ENCODE measurements around the gene CHKA.

The CHKA gene

GRCh38 chr11:68146010-68146540, 24.9 kb upstream of the CHKA start:
- no peak overlapping the region for H2AFZ ChIP-seq (ENCODE audit: low read depth, low read length)
- H3K4me2 ChIP-seq (ENCODE audit: insufficient read depth, low read length) = no peak overlapping the region
- no peaks in the 10 kb centered on the region for H3K27me3 ChIP-seq (ENCODE audit: insufficient read depth, low read length, poor library complexity)
- peaks cover 21% of the 10 kb centered on the region for H3K4me1 ChIP-seq (ENCODE audit: insufficient read depth, low read length)
- H3K36me3 ChIP-seq (ENCODE audit: insufficient read depth, low read length) = no peaks in the 10 kb centered on the region
- H4K20me1 ChIP-seq (ENCODE audit: insufficient read depth, low read length) = peaks cover 15% of the 10 kb centered on the region
- TF ChIP-seq CTCF (IDR thresholded peaks at IDR 0.05; ENCODE audit: borderline replicate concordance, extremely low read depth, low read length, poor library complexity, severe bottlenecking) (no peak), EZH2 (IDR thresholded peaks at IDR 0.05; ENCODE audit: borderline replicate concordance, low read depth, low read length, severe bottlenecking) (no peak)
- H3K4me3 ChIP-seq (ENCODE audit: low read depth in 1 of 2, low read length in 2 of 2) = no peak overlapping the region
- no peaks in the 10 kb centered on the region for H3K9me3 ChIP-seq (ENCODE audit: insufficient read depth, low read length, severe bottlenecking)
- ATAC-seq (ENCODE audit: insufficient read depth, low read depth) (no peak), DNase-seq (no peak)
- no peak overlapping the region for H3K27ac ChIP-seq (ENCODE audit: low read length)
- no peak overlapping the region for H3K9ac ChIP-seq (ENCODE audit: low read depth, low read length)
- no peaks in the 10 kb centered on the region for H3K79me2 ChIP-seq (ENCODE audit: insufficient read depth, low read length)

GRCh38 chr11:68145120-68145866, 24.1 kb upstream of the CHKA start:
- Histone ChIP-seq H3K27ac (ENCODE audit: low read length) (no peak overlapping the region), H3K4me2 (ENCODE audit: insufficient read depth, low read length) (no peak overlapping the region), H3K9me3 (ENCODE audit: insufficient read depth, low read length, severe bottlenecking) (no peaks in the 10 kb centered on the region), H3K36me3 (ENCODE audit: insufficient read depth, low read length) (no peaks in the 10 kb centered on the region), H3K79me2 (ENCODE audit: insufficient read depth, low read length) (no peaks in the 10 kb centered on the region), H4K20me1 (ENCODE audit: insufficient read depth, low read length) (peaks cover 21% of the 10 kb centered on the region), H3K27me3 (ENCODE audit: insufficient read depth, low read length, poor library complexity) (no peaks in the 10 kb centered on the region), H3K4me1 (ENCODE audit: insufficient read depth, low read length) (peaks cover 26% of the 10 kb centered on the region), H3K9ac (ENCODE audit: low read depth, low read length) (no peak overlapping the region), H2AFZ (ENCODE audit: low read depth, low read length) (no peak overlapping the region), H3K4me3 (ENCODE audit: low read depth in 1 of 2, low read length in 2 of 2) (no peak overlapping the region)
- DNase-seq = no peak
- no peak for ATAC-seq (ENCODE audit: insufficient read depth, low read depth)
- TF ChIP-seq CTCF (IDR thresholded peaks at IDR 0.05; ENCODE audit: borderline replicate concordance, extremely low read depth, low read length, poor library complexity, severe bottlenecking) (no peak), EZH2 (IDR thresholded peaks at IDR 0.05; ENCODE audit: borderline replicate concordance, low read depth, low read length, severe bottlenecking) (no peak)

- Histone ChIP-seq H3K27me3 (ENCODE audit: insufficient read depth, low read length, poor library complexity) (no peaks in the 10 kb centered on the region), H3K27ac (ENCODE audit: low read length) (no peak overlapping the region), H3K4me2 (ENCODE audit: insufficient read depth, low read length) (no peak overlapping the region), H2AFZ (ENCODE audit: low read depth, low read length) (no peak overlapping the region), H3K79me2 (ENCODE audit: insufficient read depth, low read length) (no peaks in the 10 kb centered on the region), H3K9me3 (ENCODE audit: insufficient read depth, low read length, severe bottlenecking) (no peaks in the 10 kb centered on the region), H3K9ac (ENCODE audit: low read depth, low read length) (no peak overlapping the region), H3K4me3 (ENCODE audit: low read depth in 1 of 2, low read length in 2 of 2) (no peak overlapping the region), H3K36me3 (ENCODE audit: insufficient read depth, low read length) (no peaks in the 10 kb centered on the region), H4K20me1 (ENCODE audit: insufficient read depth, low read length) (peaks cover 21% of the 10 kb centered on the region), H3K4me1 (ENCODE audit: insufficient read depth, low read length) (peaks cover 26% of the 10 kb centered on the region)
- DNase-seq = no peak
- no peak for ATAC-seq (ENCODE audit: insufficient read depth, low read depth)
- TF ChIP-seq EZH2 (IDR thresholded peaks at IDR 0.05; ENCODE audit: borderline replicate concordance, low read depth, low read length, severe bottlenecking) (no peak), CTCF (IDR thresholded peaks at IDR 0.05; ENCODE audit: borderline replicate concordance, extremely low read depth, low read length, poor library complexity, severe bottlenecking) (no peak)
Observed at GRCh38 chr11:68143310-68143689, 22.1 kb upstream of the CHKA start.

Data from DND-41 (cell line).